ENCODE measurements around the gene SOX11.

SOX11 gene

DNA sequence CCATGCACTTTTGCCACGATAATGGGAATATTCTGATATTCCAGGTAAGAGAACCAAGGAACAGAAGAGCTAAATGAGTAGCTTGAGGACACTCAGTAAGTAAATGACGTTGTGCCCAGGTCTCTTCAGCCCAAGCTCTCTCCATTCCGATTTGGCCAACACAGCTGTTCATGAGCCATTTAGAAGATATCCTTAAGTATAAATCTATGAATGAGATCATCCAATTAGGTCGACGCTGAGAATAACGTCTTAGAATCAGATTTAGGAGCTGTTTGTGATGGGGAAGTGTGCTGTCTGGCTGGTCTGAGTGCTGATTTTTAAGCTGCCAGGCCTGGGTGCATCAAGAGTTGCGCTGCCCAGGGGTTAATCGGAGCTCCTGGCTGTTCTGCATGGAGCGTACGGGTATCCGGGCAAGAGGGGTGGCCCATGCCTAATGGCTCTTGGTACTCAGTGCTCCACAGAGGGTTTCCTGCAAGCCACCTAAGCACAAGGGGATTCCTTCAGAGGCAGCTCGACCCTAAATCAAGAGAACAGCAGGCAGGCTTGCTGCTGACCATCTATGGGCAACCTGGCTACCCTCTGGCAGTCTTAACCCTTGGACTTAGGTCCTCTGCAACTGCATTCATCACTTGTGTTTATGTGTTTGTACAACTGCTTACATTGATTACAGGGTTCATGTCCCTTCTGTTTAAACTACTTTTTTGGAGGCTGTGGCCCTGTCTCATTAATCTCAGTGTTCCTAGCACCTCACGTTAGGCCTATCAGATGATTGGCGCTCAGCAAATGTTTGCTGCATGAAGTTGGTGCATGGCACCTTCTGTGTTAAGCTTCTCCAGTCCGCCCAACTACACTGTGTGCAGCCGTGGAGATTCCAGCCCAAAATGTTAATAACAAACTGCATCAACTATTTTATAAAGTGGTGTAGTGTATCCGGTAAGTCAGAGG is 31.9 kb downstream of the SOX11 start:
- Histone ChIP-seq H4K20me1 (ENCODE audit: low read depth, low read length) (no peaks in the 10 kb centered on the region), H3K9ac (ENCODE audit: low read length) (no peak overlapping the region), H3K9me3 (ENCODE audit: insufficient read depth, low read length) (no peaks in the 10 kb centered on the region; the same call in 1 of the 2 replicates), H3K79me2 (ENCODE audit: insufficient read depth, low read length) (no peaks in the 10 kb centered on the region), H3K4me3 (ENCODE audit: insufficient read depth, low read length, poor library complexity, severe bottlenecking) (no peak overlapping the region), H3K9me2 (replicated peaks; ENCODE audit: insufficient read depth, low read length) (no peaks in the 10 kb centered on the region), H3F3A (ENCODE audit: insufficient read depth) (no peaks in the 10 kb centered on the region), H3K36me3 (ENCODE audit: low read length) (no peaks in the 10 kb centered on the region), H3K27me3 (ENCODE audit: low read length) (no peaks in the 10 kb centered on the region), H2AFZ (ENCODE audit: low read depth, low read length, severe bottlenecking) (no peak overlapping the region), H3K4me2 (ENCODE audit: low read depth, low read length, poor library complexity, severe bottlenecking) (no peak overlapping the region), H3K27ac (ENCODE audit: low read depth, low read length) (no peak overlapping the region)
- no peak for TF ChIP-seq EZH2phosphoT487 (conservative IDR thresholded peaks at IDR 0.05; ENCODE audit: low read length)
- TF ChIP-seq, protein P1, sequence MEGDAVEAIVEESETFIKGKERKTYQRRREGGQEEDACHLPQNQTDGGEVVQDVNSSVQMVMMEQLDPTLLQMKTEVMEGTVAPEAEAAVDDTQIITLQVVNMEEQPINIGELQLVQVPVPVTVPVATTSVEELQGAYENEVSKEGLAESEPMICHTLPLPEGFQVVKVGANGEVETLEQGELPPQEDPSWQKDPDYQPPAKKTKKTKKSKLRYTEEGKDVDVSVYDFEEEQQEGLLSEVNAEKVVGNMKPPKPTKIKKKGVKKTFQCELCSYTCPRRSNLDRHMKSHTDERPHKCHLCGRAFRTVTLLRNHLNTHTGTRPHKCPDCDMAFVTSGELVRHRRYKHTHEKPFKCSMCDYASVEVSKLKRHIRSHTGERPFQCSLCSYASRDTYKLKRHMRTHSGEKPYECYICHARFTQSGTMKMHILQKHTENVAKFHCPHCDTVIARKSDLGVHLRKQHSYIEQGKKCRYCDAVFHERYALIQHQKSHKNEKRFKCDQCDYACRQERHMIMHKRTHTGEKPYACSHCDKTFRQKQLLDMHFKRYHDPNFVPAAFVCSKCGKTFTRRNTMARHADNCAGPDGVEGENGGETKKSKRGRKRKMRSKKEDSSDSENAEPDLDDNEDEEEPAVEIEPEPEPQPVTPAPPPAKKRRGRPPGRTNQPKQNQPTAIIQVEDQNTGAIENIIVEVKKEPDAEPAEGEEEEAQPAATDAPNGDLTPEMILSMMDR (IDR thresholded peaks at IDR 0.05; ENCODE audit: insufficient read depth, low read length, poor library complexity, severe bottlenecking): no peak

DNA sequence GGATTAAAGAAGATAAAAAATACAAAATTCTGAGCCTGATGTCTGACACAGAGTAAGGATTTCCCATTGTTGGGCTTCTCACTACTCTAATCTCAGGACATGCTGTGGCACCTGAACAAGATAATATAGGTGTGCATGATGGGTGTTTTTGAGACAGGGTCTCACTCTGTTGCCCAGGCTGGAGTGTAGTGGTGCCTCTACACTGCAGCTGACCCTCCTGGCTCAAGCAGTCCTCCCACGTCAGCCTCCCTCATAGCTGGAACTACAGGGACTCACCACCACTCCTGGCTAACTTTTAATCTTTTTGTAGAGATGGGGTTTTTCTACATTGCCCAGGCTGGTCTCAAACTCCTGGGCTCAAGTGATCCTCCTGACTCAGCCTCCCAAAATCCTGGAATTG is 32.9 kb downstream of the SOX11 start:
- no peaks in the 10 kb centered on the region for H3K27me3 ChIP-seq (ENCODE audit: low read length)

DNA sequence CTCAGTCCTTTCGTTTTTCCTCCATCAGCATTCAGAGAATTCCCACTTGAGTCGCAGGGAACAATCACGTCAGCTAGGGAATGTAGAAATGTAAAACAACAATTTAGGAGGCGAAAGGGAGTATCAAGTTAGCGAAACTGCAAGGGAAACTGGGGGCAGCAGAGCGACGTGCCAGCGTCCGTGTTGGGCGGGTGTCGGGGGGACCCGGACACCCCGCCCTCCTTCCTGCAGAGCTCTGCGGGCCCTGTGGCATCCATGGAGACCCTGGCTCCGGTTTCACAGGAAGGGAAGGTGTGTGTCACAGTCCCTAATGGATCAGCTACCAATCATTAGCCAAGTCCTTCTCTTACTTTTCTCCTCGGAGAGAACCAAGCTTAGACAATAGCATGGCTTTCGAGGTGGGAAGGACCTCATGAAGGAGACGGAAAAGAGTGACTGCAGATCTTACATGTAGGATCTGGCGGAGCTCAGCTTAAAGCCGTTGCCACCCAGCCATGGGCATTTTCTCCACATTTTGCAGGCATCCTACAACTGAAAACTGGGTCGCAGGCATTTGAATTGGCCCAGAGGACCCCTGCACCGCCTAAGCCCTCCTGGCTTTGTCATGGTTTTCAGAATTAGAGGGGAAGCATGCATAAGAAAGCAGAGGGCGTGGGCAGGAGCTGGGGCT is 33.7 kb downstream of the SOX11 start:
- Histone ChIP-seq H3K27me3 (ENCODE audit: low read length) (no peaks in the 10 kb centered on the region), H2AFZ (ENCODE audit: low read depth, low read length, severe bottlenecking) (no peak overlapping the region), H3K9ac (ENCODE audit: low read length) (no peak overlapping the region), H3K9me3 (ENCODE audit: insufficient read depth, low read length) (no peaks in the 10 kb centered on the region), H3K79me2 (ENCODE audit: insufficient read depth, low read length) (no peaks in the 10 kb centered on the region), H3K9me2 (replicated peaks; ENCODE audit: insufficient read depth, low read length) (no peaks in the 10 kb centered on the region), H3K4me3 (ENCODE audit: insufficient read depth, low read length, poor library complexity, severe bottlenecking) (no peak overlapping the region), H3F3A (ENCODE audit: insufficient read depth) (no peaks in the 10 kb centered on the region), H3K27ac (ENCODE audit: low read depth, low read length) (no peak overlapping the region), H4K20me1 (ENCODE audit: low read depth, low read length) (no peaks in the 10 kb centered on the region), H3K36me3 (ENCODE audit: low read length) (no peaks in the 10 kb centered on the region), H3K4me2 (ENCODE audit: low read depth, low read length, poor library complexity, severe bottlenecking) (no peak overlapping the region)
- TF ChIP-seq EZH2phosphoT487 (conservative IDR thresholded peaks at IDR 0.05; ENCODE audit: low read length): no peak
- TF ChIP-seq, protein P1 (IDR thresholded peaks at IDR 0.05; ENCODE audit: insufficient read depth, low read length, poor library complexity, severe bottlenecking): no peak

More for the DNA sequence above, 32.9 kb downstream of the SOX11 start:
- TF ChIP-seq, protein P1 (IDR thresholded peaks at IDR 0.05; ENCODE audit: insufficient read depth, low read length, poor library complexity, severe bottlenecking): no peak
- H3K4me2 ChIP-seq (ENCODE audit: low read depth, low read length, poor library complexity, severe bottlenecking): no peak overlapping the region
- no peaks in the 10 kb centered on the region for H3K79me2 ChIP-seq (ENCODE audit: insufficient read depth, low read length)
- H3K9me2 ChIP-seq (replicated peaks; ENCODE audit: insufficient read depth, low read length): no peaks in the 10 kb centered on the region
- H3K4me3 ChIP-seq (ENCODE audit: insufficient read depth, low read length, poor library complexity, severe bottlenecking): no peak overlapping the region
- H4K20me1 ChIP-seq (ENCODE audit: low read depth, low read length): no peaks in the 10 kb centered on the region
- H3K27ac ChIP-seq (ENCODE audit: low read depth, low read length): no peak overlapping the region
- H2AFZ ChIP-seq (ENCODE audit: low read depth, low read length, severe bottlenecking): no peak overlapping the region
- H3K36me3 ChIP-seq (ENCODE audit: low read length): no peaks in the 10 kb centered on the region
- no peak overlapping the region for H3K9ac ChIP-seq (ENCODE audit: low read length)
- no peaks in the 10 kb centered on the region; the same call in 1 of the 2 replicates for H3K9me3 ChIP-seq (ENCODE audit: insufficient read depth, low read length)
- H3F3A ChIP-seq (ENCODE audit: insufficient read depth): no peaks in the 10 kb centered on the region
